Stimulated activated CD8-positive, alpha-beta memory T cell treated with anti-CD3 and anti-CD28 coated beads, Interleukin-4, amount 100 ng/mL, for 1 hour (primary cell): ENCODE measurements around the gene PKD2L2.
"Not testable (repeated sequence)": the region's sequence is repeated elsewhere in the genome, so short reads cannot be mapped to it uniquely, and the experiment has no call there.

Experiments
- DNase-seq, 2 donors: peaks; one replicate each; pipeline ENCODE4 v3.0.0-alpha.2; 2020; ENCODE audit warnings: low read depth in 2 of 2, low spot score in 1 of 2

Gene PKD2L2

GRCh38 chr5:137954131-137954879, 65.0 kb downstream of the PKD2L2 start:
- no peak for DNase-seq

DNA sequence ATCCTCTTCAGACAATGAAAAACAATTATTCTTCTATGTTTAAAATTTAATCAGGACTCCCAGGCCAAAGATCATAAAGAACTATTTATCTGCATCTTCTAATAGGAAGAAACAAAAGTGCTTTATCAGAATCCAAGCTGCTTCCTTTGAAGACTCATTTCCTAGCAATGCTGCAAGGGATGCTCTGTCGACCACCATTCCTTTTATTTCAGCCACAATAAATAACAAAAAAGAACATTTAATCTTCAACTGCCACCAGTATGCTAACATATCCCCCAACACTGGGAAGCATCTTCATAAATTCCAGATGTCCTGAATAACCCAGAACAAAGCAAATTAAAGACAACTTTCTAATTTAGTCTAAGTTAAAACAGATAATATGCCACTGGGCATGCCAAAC, 68.7 kb downstream of the PKD2L2 start:
- DNase-seq, result no peak

DNA sequence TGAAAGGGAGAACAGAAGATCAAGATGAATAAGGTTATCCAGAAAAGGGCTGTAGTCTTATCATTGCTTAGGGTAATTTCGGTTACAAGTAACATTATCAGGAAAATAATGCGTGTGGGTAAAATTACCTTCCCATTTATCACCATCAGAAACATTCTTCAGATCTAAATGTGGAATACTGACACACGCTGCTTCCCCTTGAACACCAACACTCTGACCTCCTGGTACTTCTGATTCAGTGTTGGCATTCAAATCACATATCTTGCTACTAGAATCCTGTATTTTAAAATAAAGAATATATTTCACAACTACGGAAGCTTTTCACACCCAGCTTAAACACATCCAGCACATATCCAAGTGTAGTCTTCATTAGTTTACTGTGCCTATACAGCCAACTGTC, 70.2 kb downstream of the PKD2L2 start:
- no peak for DNase-seq

DNA sequence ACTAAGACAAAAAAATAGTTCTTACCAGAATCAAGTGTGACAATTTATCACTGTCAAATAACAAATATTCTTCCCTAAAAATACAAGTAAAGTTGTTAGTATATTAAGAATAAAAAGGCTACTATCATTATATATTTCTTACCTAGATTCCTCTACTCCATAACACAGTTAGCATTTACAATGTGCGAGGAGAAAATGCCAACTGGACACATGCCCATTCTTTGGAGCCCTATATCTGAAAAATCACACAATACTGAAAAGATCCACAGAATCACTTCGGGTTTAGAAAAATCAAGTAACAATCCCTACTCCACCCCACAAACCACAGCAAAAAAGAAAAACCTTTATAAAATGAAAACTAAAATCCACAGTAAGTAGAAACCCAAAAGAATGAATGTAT, 70.9 kb downstream of the PKD2L2 start:
- DNase-seq, result no peak

GRCh38 chr5:137960819-137961218, 71.6 kb downstream of the PKD2L2 start:
- DNase-seq, result no peak

- DNase-seq, result not testable (repeated sequence)
Measured at GRCh38 chr5:137970384-137970783, 81.1 kb downstream of the PKD2L2 start.

- no peak for DNase-seq
Measured at GRCh38 chr5:137975208-137975607, 86.0 kb downstream of the PKD2L2 start.

DNA sequence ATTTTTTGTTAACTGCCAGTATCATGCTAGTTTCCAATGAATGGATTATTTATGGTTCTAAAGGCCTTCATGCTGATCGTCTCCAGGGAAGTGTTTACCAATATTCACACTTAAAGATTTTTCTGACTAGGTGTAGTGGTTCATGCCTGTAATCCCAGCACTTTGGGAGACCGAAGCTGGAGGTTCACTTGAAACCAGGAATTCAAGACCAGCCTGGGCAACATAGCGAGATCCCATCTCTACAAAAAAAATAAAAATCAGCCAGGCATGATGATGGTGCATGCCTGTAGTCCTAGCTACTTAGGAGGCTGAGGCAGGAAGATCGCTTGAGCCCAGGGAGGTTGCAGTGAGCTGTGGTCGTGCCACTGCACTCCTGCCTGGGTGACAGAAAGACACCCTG, 100.2 kb downstream of the PKD2L2 start:
- no peak for DNase-seq
